Calu3 (cell line): ENCODE data around the gene TUBA4A. TPM values are rescaled to one million over a fixed set of nuclear protein-coding genes. Genes with fewer than 3 reads are reported as not detected.

Experiments used
- BruUV-seq: library from RNA; stranded (reverse); fragments of 400-500 nt; replicated peaks from 2 replicates; lab custom pipeline; 2021; lab: Mats Ljungman, UMichigan
- CTCF ChIA-PET: fragments of 300-600 bp; sonication (Branson Sonifier 250); formaldehyde crosslinking; loops from one replicate; lab custom pipeline; 2022; ENCODE audit warnings: antibody characterized with exemption; lab: Charles Lee
- DNase-seq: peaks from one replicate; pipeline ENCODE4 v3.0.0; 2022
- H3K27ac Mint-ChIP-seq: one replicate; pipeline ENCODE4 v1.8.0; 2022; ENCODE audit warnings: mixed read lengths; ENCODE audit not compliant: unreplicated experiment
- H3K27me3 Mint-ChIP-seq: one replicate; pipeline ENCODE4 v1.8.0; 2022; ENCODE audit warnings: mixed read lengths; ENCODE audit not compliant: unreplicated experiment
- H3K36me3 Mint-ChIP-seq: one replicate; pipeline ENCODE4 v1.8.0; 2022; ENCODE audit warnings: mild to moderate bottlenecking, moderate library complexity, mixed read lengths; ENCODE audit not compliant: insufficient read depth, unreplicated experiment
- H3K4me1 Mint-ChIP-seq: one replicate; pipeline ENCODE4 v1.8.0; 2022; ENCODE audit warnings: mild to moderate bottlenecking, low read depth, mixed read lengths; ENCODE audit not compliant: unreplicated experiment
- H3K4me3 Mint-ChIP-seq: one replicate; pipeline ENCODE4 v1.8.0; 2022; ENCODE audit warnings: mild to moderate bottlenecking, low read depth, moderate library complexity, mixed read lengths; ENCODE audit not compliant: unreplicated experiment
- H3K9me3 Mint-ChIP-seq: one replicate; pipeline ENCODE4 v1.8.0; 2022; ENCODE audit warnings: low read depth, mixed read lengths; ENCODE audit not compliant: unreplicated experiment
- CTCF ChIP-seq: fragments of 200-600 bp; IDR thresholded peaks from one replicate; pipeline ENCODE4 v1.8.0; 2022; ENCODE audit warnings: antibody characterized with exemption; ENCODE audit not compliant: unreplicated experiment
- intact Hi-C: fragments of 100-400 bp; cut with micrococcal nuclease; formaldehyde crosslinking; loops from one replicate; pipeline ENCODE4 v1.10.0; 2022; ENCODE audit not compliant: unreplicated experiment
- total RNA-seq: library from RNA; stranded (reverse); gene quantifications from 2 replicates; pipeline ENCODE4 v1.2.3, GENCODE V29; 2022

Gene TUBA4A
- total RNA-seq, 1 experiment from 2014 or later: 97.9 TPM

GRCh38 chr2:219278655-219279150, 25.0 kb upstream of the TUBA4A start:
- intact Hi-C loops: loop anchor here (1.0 to 5.0 kb wide), 2 partner anchors 29 to 61 kb away; partner anchors contain the start of gene ABCB6
- Mint-ChIP-seq H3K27ac (peak overlapping the region; percentile 83), H3K9me3 (no peaks in the 10 kb centered on the region), H3K36me3 (peaks cover 39% of the 10 kb centered on the region), H3K27me3 (no peaks in the 10 kb centered on the region), H3K4me3 (peak overlapping the region; percentile 87), H3K4me1 (peaks cover 54% of the 10 kb centered on the region)
- CTCF ChIA-PET: interaction anchor here (0.6 to 4.0 kb wide), 11 partner anchors 9 to 102 kb away, joined by 3 to 41 read pairs (median 3); partner anchors contain the start of genes ANKZF1, ATG9A, CNPPD1 and GLB1L
- no peak for TF ChIP-seq CTCF
- TSS peak; percentile 93 for BruUV-seq
- no peak for DNase-seq

- no TSS peak for BruUV-seq
- TF ChIP-seq CTCF: peak; percentile 95
- H3K36me3 Mint-ChIP-seq: peaks cover 39% of the 10 kb centered on the region
- peak overlapping the region; percentile 83 for H3K27ac Mint-ChIP-seq
- H3K27me3 Mint-ChIP-seq: no peaks in the 10 kb centered on the region
- DNase-seq: peak; percentile 86
- CTCF ChIA-PET: interaction anchor here (0.6 to 4.0 kb wide), 11 partner anchors 12 to 101 kb away, joined by 3 to 41 read pairs (median 4); partner anchors contain the start of genes CNPPD1, GLB1L, STK16 and TUBA4A
- intact Hi-C loops: loop anchor here (5.0 kb wide), 1 partner anchor 61 kb away; the partner anchor contains the start of gene ABCB6
- peaks cover 57% of the 10 kb centered on the region for H3K4me1 Mint-ChIP-seq
- no peaks in the 10 kb centered on the region for H3K9me3 Mint-ChIP-seq
- H3K4me3 Mint-ChIP-seq: peak overlapping the region; percentile 87
Observed at GRCh38 chr2:219277703-219278654, 24.3 kb upstream of the TUBA4A start.

- peak overlapping the region; percentile 0 for H3K4me3 Mint-ChIP-seq
- H3K36me3 Mint-ChIP-seq: peaks cover 31% of the 10 kb centered on the region
- CTCF ChIA-PET: interaction anchor here (0.7 to 2.8 kb wide), 6 partner anchors 20 to 63 kb away, joined by 3 to 18 read pairs (median 5); partner anchors contain the start of genes GLB1L, STK16 and TUBA4A
- H3K27me3 Mint-ChIP-seq: no peaks in the 10 kb centered on the region
- H3K27ac Mint-ChIP-seq: peak overlapping the region; percentile 89
- DNase-seq: peak; percentile 75
- TSS peak; percentile 77 for BruUV-seq
- peaks cover 43% of the 10 kb centered on the region for H3K4me1 Mint-ChIP-seq
- TF ChIP-seq CTCF: no peak
- no peaks in the 10 kb centered on the region for H3K9me3 Mint-ChIP-seq
- intact Hi-C loops: no loop called here
Observed at GRCh38 chr2:219274361-219274921, 20.7 kb upstream of the TUBA4A start.

GRCh38 chr2:219273937-219274336, 20.2 kb upstream of the TUBA4A start:
- no peaks in the 10 kb centered on the region for H3K27me3 Mint-ChIP-seq
- no TSS peak for BruUV-seq
- CTCF ChIA-PET: interaction anchor here (0.7 to 2.8 kb wide), 7 partner anchors 11 to 63 kb away, joined by 3 to 18 read pairs (median 5); partner anchors contain the start of genes GLB1L, STK16 and TUBA4A
- TF ChIP-seq CTCF: no peak
- H3K4me1 Mint-ChIP-seq: peaks cover 47% of the 10 kb centered on the region
- H3K36me3 Mint-ChIP-seq: peaks cover 26% of the 10 kb centered on the region
- H3K9me3 Mint-ChIP-seq: no peaks in the 10 kb centered on the region
- DNase-seq: peak; percentile 89
- peak overlapping the region; percentile 89 for H3K27ac Mint-ChIP-seq
- intact Hi-C loops: no loop called here
- peak overlapping the region; percentile 0 for H3K4me3 Mint-ChIP-seq
